Stimulated activated naive CD8-positive, alpha-beta T cell treated with anti-CD3 and anti-CD28 coated beads, Interleukin-15, amount 100 ng/mL, for 72 hours (primary cell): ENCODE results near the gene ZNF775.

ENCODE experiments used
- ATAC-seq: fragments of 150-1000 bp; cut with Tn5 transposase; 2 replicates; pipeline ENCODE4 v1.10.0; 2021; ENCODE audit warnings: mild to moderate bottlenecking, moderate library complexity
- DNase-seq, 2 donors: peaks; one replicate each; pipeline ENCODE4 v3.0.0; 2021 to 2022
- H3K27ac Mint-ChIP-seq, 2 donors: one replicate each; pipeline ENCODE4 v1.8.0; 2022; ENCODE audit warnings: mild to moderate bottlenecking in 2 of 2, mixed read lengths in 2 of 2, moderate library complexity in 2 of 2
- H3K27me3 Mint-ChIP-seq: one replicate; pipeline ENCODE4 v1.8.0; 2022; ENCODE audit warnings: mixed read lengths
- H3K4me1 Mint-ChIP-seq: one replicate; pipeline ENCODE4 v1.8.0; 2022; ENCODE audit warnings: mild to moderate bottlenecking, mixed read lengths
- H3K4me3 Mint-ChIP-seq, 2 donors: one replicate each; pipeline ENCODE4 v1.8.0; 2022; ENCODE audit warnings: mild to moderate bottlenecking in 2 of 2, mixed read lengths in 2 of 2, moderate library complexity in 1 of 2
- H3K9me3 Mint-ChIP-seq, 2 donors: one replicate each; pipeline ENCODE4 v1.8.0; 2022; ENCODE audit warnings: mixed read lengths in 2 of 2

ZNF775 gene

GRCh38 chr7:150371131-150371995 lies 7.8 kb upstream of the ZNF775 start:
- no peak for DNase-seq
- Mint-ChIP-seq H3K27me3 (no peaks in the 10 kb centered on the region), H3K4me1 (peaks cover 73% of the 10 kb centered on the region), H3K27ac (peak overlapping the region in 1 of 2 donors; percentile 79), H3K9me3 (no peaks in the 10 kb centered on the region), H3K4me3 (no peak overlapping the region)
- no peak for ATAC-seq

GRCh38 chr7:150371996-150372270 lies 7.2 kb upstream of the ZNF775 start:
- ATAC-seq, result no peak
- DNase-seq, result no peak
- Mint-ChIP-seq H3K27ac (no peak overlapping the region), H3K4me3 (no peak overlapping the region), H3K4me1 (peaks cover 76% of the 10 kb centered on the region), H3K9me3 (no peaks in the 10 kb centered on the region), H3K27me3 (no peaks in the 10 kb centered on the region)

- no peak overlapping the region for H3K4me3 Mint-ChIP-seq
- no peaks in the 10 kb centered on the region for H3K9me3 Mint-ChIP-seq
- DNase-seq (no peak), ATAC-seq (no peak)
- no peaks in the 10 kb centered on the region for H3K27me3 Mint-ChIP-seq
- H3K27ac Mint-ChIP-seq, result no peak overlapping the region
- peaks cover 76% of the 10 kb centered on the region for H3K4me1 Mint-ChIP-seq
Measured at GRCh38 chr7:150372271-150373048, 6.7 kb upstream of the ZNF775 start.

- DNase-seq, result no peak
- H3K27ac Mint-ChIP-seq, result peak overlapping the region in 1 of 2 donors; percentile 96
- no peaks in the 10 kb centered on the region for H3K27me3 Mint-ChIP-seq
- no peak overlapping the region for H3K4me3 Mint-ChIP-seq
- ATAC-seq, result no peak
- no peaks in the 10 kb centered on the region for H3K9me3 Mint-ChIP-seq
- H3K4me1 Mint-ChIP-seq, result peaks cover 77% of the 10 kb centered on the region
Measured at GRCh38 chr7:150373049-150373801, 5.9 kb upstream of the ZNF775 start.

- Mint-ChIP-seq H3K27ac (peak overlapping the region; percentile 8 to 17), H3K9me3 (no peaks in the 10 kb centered on the region), H3K4me1 (peaks cover 79% of the 10 kb centered on the region), H3K27me3 (no peaks in the 10 kb centered on the region), H3K4me3 (no peak overlapping the region)
- ATAC-seq (no peak), DNase-seq (no peak)
Measured at GRCh38 chr7:150374026-150374425, 5.1 kb upstream of the ZNF775 start.

- peak overlapping the region; percentile 8 to 69 for H3K27ac Mint-ChIP-seq
- no peaks in the 10 kb centered on the region for H3K9me3 Mint-ChIP-seq
- H3K4me3 Mint-ChIP-seq, result no peak overlapping the region
- H3K4me1 Mint-ChIP-seq, result peaks cover 77% of the 10 kb centered on the region
- DNase-seq (no peak), ATAC-seq (no peak)
- no peaks in the 10 kb centered on the region for H3K27me3 Mint-ChIP-seq
Measured at GRCh38 chr7:150374472-150374871, 4.7 kb upstream of the ZNF775 start.

DNA sequence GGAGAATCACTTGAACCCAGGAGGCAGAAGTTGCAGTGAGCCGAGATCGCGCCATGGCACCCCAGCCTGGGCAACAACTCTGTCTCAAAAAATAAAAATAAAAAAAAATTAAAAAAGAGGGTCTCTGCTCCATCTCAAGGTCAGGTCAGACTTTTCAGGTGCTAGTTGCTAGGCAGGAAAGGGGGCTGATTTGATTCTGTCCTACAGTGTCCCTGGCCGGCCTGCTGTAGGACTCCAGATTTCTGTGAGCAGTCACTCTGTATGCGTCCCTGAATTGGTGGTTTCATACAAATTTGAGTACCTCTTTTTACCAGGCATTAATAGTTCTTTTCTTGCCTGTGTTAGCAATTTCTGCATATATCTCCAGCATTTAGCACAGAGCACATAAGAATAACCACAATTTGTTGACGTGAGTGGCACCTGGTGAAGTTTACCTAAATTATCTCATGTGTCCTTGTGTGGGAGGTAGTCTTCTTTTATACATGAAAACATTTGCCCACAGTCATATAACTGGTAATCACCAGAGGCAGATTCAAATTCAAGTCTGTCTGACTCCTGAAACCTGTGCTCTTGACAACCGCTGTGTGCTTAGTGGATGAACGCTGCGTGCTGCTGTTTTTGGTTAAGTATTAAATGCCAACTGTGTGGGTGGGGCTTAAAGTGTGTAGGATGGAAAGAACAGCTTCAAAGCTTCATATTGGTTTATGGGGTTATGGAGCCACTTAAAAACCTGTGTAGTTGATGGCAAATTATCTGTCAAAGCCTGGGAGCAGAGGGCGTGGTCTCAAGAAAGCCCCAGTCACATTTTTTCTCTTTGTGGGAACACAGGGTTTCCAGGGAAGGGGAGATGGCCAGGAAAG lies 3.2 kb upstream of the ZNF775 start:
- Mint-ChIP-seq H3K27ac (peak overlapping the region; percentile 66 to 79), H3K4me1 (peaks cover 77% of the 10 kb centered on the region), H3K9me3 (no peaks in the 10 kb centered on the region), H3K27me3 (no peaks in the 10 kb centered on the region), H3K4me3 (peak overlapping the region; percentile 73 to 79)
- DNase-seq (peak; percentile 48 to 65), ATAC-seq (peak; percentile 37)

- ATAC-seq, result no peak
- H3K4me3 Mint-ChIP-seq, result peak overlapping the region; percentile 73 to 79
- no peak for DNase-seq
Measured at GRCh38 chr7:150376560-150376959, 2.6 kb upstream of the ZNF775 start.

DNA sequence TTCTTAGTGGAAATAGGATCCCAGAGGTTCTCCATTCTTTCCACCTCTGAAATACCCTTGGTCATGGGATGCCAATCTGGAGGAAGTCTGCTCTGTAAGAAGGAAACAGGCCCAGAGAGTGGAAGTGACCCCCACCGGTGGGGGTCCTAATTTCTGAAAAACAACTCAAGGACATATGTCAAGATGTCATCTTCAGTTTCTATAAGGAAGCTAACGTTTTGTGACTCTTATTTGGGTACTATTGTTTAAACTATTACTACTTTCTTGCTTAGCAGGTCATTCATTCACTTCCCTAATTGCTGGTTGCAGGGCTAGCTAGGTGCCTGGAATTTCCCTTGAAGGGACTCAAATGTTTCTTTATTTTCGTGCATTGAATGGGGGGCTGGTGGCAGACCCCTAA lies 1.9 kb upstream of the ZNF775 start:
- Mint-ChIP-seq H3K27me3 (no peaks in the 10 kb centered on the region), H3K9me3 (no peaks in the 10 kb centered on the region), H3K4me1 (peaks cover 79% of the 10 kb centered on the region), H3K4me3 (no peak overlapping the region), H3K27ac (no peak overlapping the region)
- ATAC-seq (no peak), DNase-seq (no peak)

More at GRCh38 chr7:150376560-150376959, 2.6 kb upstream of the ZNF775 start:
- no peaks in the 10 kb centered on the region for H3K9me3 Mint-ChIP-seq
- H3K27me3 Mint-ChIP-seq, result no peaks in the 10 kb centered on the region
- peaks cover 79% of the 10 kb centered on the region for H3K4me1 Mint-ChIP-seq
- peak overlapping the region in 1 of 2 donors; percentile 79 for H3K27ac Mint-ChIP-seq

- H3K4me1 Mint-ChIP-seq, result peaks cover 81% of the 10 kb centered on the region
- H3K27ac Mint-ChIP-seq, result no peak overlapping the region
- no peaks in the 10 kb centered on the region for H3K9me3 Mint-ChIP-seq
- no peak for DNase-seq
- no peak for ATAC-seq
- peak overlapping the region in 1 of 2 donors; percentile 88 for H3K4me3 Mint-ChIP-seq
- H3K27me3 Mint-ChIP-seq, result no peaks in the 10 kb centered on the region
Measured at GRCh38 chr7:150377635-150378034, 1.5 kb upstream of the ZNF775 start.

DNA sequence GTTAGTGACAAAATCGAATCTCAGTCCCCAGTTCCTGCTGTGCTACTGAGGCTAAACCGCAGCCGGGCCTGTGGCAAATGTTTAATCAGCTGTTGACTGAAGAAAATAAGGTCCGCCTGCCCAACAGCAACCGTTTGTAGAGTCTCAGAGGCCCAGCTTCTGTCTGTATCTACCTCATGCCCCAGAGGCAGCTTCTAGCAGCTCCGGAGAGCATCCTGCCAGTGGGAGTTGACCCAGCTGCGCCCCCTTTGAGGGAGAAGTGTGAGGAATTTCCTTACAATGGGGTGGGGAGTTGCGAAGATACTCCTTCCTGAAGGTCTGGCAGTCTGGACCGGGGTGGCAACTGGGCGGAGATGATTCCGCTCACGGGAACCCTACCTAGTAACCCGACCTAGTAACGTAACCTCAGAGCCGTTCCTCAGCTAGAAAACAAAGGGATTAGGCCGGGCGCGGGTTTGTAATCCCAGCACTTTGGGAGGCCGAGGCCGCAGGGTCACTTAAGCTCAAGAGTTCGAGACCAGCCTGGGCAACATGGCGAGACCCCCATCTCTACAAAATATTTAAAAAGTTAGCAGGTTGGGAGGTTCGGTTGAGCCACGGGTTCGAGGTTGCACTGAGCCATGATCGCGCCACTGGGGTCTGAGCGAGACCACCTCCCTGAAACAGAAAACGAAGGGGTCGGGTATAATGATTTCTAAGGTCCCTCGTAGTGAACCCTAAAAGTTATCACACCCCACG lies 846 bp upstream of the ZNF775 start:
- Mint-ChIP-seq H3K27me3 (no peaks in the 10 kb centered on the region), H3K4me1 (peaks cover 81% of the 10 kb centered on the region), H3K9me3 (no peaks in the 10 kb centered on the region), H3K4me3 (peak overlapping the region; percentile 88 to 93), H3K27ac (peak overlapping the region; percentile 54 to 64)
- DNase-seq (peak in 1 of 2 donors; percentile 46), ATAC-seq (no peak)

DNA sequence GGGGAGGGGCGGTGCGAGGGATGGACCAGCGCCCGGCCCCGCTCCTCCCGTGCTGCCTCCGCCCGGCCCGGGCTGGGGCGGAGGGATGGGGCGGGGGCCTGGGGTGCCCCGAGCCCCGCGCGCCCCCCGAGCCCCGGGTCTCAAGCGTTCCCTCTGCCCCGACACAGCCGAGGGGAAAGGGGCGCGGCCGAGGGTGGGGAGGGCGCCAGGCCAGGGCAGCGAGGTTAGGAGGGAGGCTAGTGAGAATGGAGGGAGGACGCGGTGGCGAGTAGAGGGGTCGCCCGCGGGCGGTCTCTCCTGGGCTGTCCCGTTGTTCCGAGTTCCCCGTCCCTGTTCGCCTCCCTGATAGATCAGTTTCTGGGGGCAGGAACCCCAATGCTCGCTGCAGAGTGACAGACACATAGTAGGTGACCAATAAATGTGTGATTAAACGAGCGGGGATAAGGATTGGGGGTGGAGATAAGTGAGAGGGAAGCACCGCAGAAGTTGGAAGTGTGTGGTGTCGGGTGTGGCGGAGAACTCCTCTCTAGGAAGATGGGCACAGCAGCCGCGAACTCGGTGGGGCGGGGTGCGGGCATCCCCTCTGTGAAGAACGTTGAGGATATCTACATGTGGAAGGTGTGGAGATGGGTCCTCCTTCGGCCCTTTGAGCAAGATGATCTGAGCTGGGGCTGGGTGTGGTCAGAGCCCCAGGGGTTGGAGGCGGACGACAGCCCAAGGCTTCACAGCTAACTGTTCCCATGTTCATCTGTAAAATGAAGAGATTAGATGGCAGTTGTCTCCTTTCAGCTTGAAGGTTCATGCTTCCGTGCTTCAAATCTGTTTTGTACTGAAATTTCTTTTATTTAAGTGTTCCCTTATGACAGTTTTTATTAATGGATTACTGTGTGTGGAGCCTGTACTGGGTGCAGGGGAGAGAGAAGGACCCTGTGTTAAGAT lies 580 bp downstream of the ZNF775 start:
- Mint-ChIP-seq H3K27ac (peak overlapping the region; percentile 33 to 88), H3K4me1 (peaks cover 77% of the 10 kb centered on the region), H3K9me3 (no peaks in the 10 kb centered on the region), H3K27me3 (no peaks in the 10 kb centered on the region), H3K4me3 (peak overlapping the region; percentile 88 to 93)
- peak; percentile 66 for ATAC-seq
- no peak for DNase-seq

DNA sequence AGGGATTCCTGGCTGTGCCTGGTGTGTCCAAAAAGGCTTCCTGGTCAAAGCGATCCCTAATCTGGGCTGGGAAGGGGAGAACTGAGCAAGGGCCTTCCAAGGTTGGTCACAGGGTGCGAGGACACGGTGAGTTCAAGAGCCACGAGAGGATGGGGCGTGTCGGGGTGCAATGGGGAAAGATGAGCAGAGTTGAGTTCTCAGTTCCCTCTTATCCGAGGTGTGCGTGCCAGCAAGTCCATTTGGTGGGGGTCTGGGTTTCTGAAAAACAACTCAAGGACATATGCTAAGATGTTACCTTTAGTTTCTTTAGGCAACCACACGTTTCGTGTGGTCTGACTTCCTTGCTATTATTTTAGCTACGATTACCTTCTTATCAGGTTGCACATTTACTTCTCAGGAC lies 1.3 kb downstream of the ZNF775 start:
- Mint-ChIP-seq H3K4me1 (peaks cover 70% of the 10 kb centered on the region), H3K4me3 (peak overlapping the region; percentile 88 to 93), H3K27me3 (no peaks in the 10 kb centered on the region), H3K27ac (no peak overlapping the region), H3K9me3 (no peaks in the 10 kb centered on the region)
- DNase-seq (no peak), ATAC-seq (no peak)
